ENCODE measurements around the gene USP37. TPM values are rescaled to one million over a fixed set of nuclear protein-coding genes. Genes with fewer than 3 reads are reported as not detected.

The USP37 gene
- total and polyA plus RNA-seq, 2 of the 13 experiments (the other 11 are each of a cell fraction or from before 2014, with no cell fraction given): 6.5 to 30.6 TPM

GRCh38 chr2:218406949-218407618 lies 161.1 kb downstream of the USP37 start (continued):
- TF ChIP-seq CSRNP1 (CRISPR knock-in tag; IDR thresholded peaks at IDR 0.05): no peak
- TF ChIP-seq ZNF615 (CRISPR knock-in tag; IDR thresholded peaks at IDR 0.05; ENCODE audit: borderline replicate concordance): no peak
- TF ChIP-seq ELK4 (CRISPR knock-in tag; IDR thresholded peaks at IDR 0.05; ENCODE audit: borderline replicate concordance): no peak
- no peak for TF ChIP-seq SALL2 (CRISPR knock-in tag; IDR thresholded peaks at IDR 0.05)
- no peak for TF ChIP-seq MTF1 (CRISPR knock-in tag; IDR thresholded peaks at IDR 0.05)
- no peak for TF ChIP-seq AHDC1 (CRISPR knock-in tag; IDR thresholded peaks at IDR 0.05; ENCODE audit: borderline replicate concordance)
- TF ChIP-seq ZNF275 (CRISPR knock-in tag; IDR thresholded peaks at IDR 0.05; ENCODE audit: borderline replicate concordance): no peak; the same call in 1 of the 2 replicates
- no peak for TF ChIP-seq SRSF4 (IDR thresholded peaks at IDR 0.05; ENCODE audit: low read depth, low read length, poor library complexity, severe bottlenecking)
- no peak for TF ChIP-seq CEBPB (IDR thresholded peaks at IDR 0.05; ENCODE audit: borderline replicate concordance, low read depth, low read length)
- no peak for TF ChIP-seq BRCA1 (CRISPR knock-in tag; IDR thresholded peaks at IDR 0.05)
- TF ChIP-seq ZUFSP (CRISPR knock-in tag; IDR thresholded peaks at IDR 0.05; ENCODE audit: borderline replicate concordance): no peak
- TF ChIP-seq ZSCAN5A (CRISPR knock-in tag; IDR thresholded peaks at IDR 0.05; ENCODE audit: borderline replicate concordance): 0 out of 2 replicates have a peak, but pooled peaks have one; percentile 3
- no peak for TF ChIP-seq CENPX (CRISPR knock-in tag; IDR thresholded peaks at IDR 0.05)
- no peak for TF ChIP-seq ZBTB21 (CRISPR knock-in tag; IDR thresholded peaks at IDR 0.05)
- no peak for TF ChIP-seq KLF15 (CRISPR knock-in tag; IDR thresholded peaks at IDR 0.05; ENCODE audit: borderline replicate concordance)

All from HepG2 (cell line).